Measurements from ENCODE around the gene NR5A1.

NR5A1 gene

GRCh38 chr9:124444166-124444565 is 63.0 kb downstream of the NR5A1 start:
- H3K4me3 ChIP-seq (ENCODE audit: low read depth, low read length), result no peak overlapping the region
- no peak overlapping the region for H3K27ac ChIP-seq
- H3K27me3 ChIP-seq (replicated peaks), result no peaks in the 10 kb centered on the region
- in situ Hi-C loops (cut with HindIII; ENCODE audit: low pct_ligation_motif_present, low sequenced_read_pairs), result no loop called here
- no peaks in the 10 kb centered on the region for H3K36me3 ChIP-seq (replicated peaks)
- TF ChIP-seq CTCF (IDR thresholded peaks at IDR 0.05; ENCODE audit: low read depth, low read length, missing control alignments), result no peak
- DNase-seq, result no peak

GRCh38 chr9:124443625-124444024 is 63.6 kb downstream of the NR5A1 start:
- no peak for TF ChIP-seq CTCF (IDR thresholded peaks at IDR 0.05; ENCODE audit: low read depth, low read length, missing control alignments)
- in situ Hi-C loops (cut with HindIII; ENCODE audit: low pct_ligation_motif_present, low sequenced_read_pairs), result no loop called here
- Histone ChIP-seq H3K27me3 (replicated peaks) (no peaks in the 10 kb centered on the region), H3K27ac (no peak overlapping the region), H3K4me3 (ENCODE audit: low read depth, low read length) (no peak overlapping the region), H3K36me3 (replicated peaks) (no peaks in the 10 kb centered on the region)
- DNase-seq, result no peak

GRCh38 chr9:124442826-124443225 is 64.4 kb downstream of the NR5A1 start:
- Histone ChIP-seq H3K36me3 (replicated peaks) (no peaks in the 10 kb centered on the region), H3K4me3 (ENCODE audit: low read depth, low read length) (no peak overlapping the region), H3K27me3 (replicated peaks) (no peaks in the 10 kb centered on the region), H3K27ac (no peak overlapping the region)
- in situ Hi-C loops (cut with HindIII; ENCODE audit: low pct_ligation_motif_present, low sequenced_read_pairs), result no loop called here
- no peak for DNase-seq
- TF ChIP-seq CTCF (IDR thresholded peaks at IDR 0.05; ENCODE audit: low read depth, low read length, missing control alignments), result no peak

- no peak for TF ChIP-seq CTCF (IDR thresholded peaks at IDR 0.05; ENCODE audit: low read depth, low read length, missing control alignments)
These were observed 64.8 kb downstream of the NR5A1 start for GRCh38 chr9:124442379-124442778.

GRCh38 chr9:124441291-124441690 is 65.9 kb downstream of the NR5A1 start:
- H3K4me3 ChIP-seq (ENCODE audit: low read depth, low read length), result no peak overlapping the region
- no peaks in the 10 kb centered on the region for H3K36me3 ChIP-seq (replicated peaks)
- no peak overlapping the region for H3K27ac ChIP-seq
- DNase-seq, result no peak
- TF ChIP-seq CTCF (IDR thresholded peaks at IDR 0.05; ENCODE audit: low read depth, low read length, missing control alignments), result no peak
- in situ Hi-C loops (cut with HindIII; ENCODE audit: low pct_ligation_motif_present, low sequenced_read_pairs), result no loop called here
- H3K27me3 ChIP-seq (replicated peaks), result no peaks in the 10 kb centered on the region

More at GRCh38 chr9:124442379-124442778, 64.8 kb downstream of the NR5A1 start:
- H3K4me3 ChIP-seq (ENCODE audit: low read depth, low read length), result no peak overlapping the region
- H3K36me3 ChIP-seq (replicated peaks), result no peaks in the 10 kb centered on the region
- no peak overlapping the region for H3K27ac ChIP-seq
- in situ Hi-C loops (cut with HindIII; ENCODE audit: low pct_ligation_motif_present, low sequenced_read_pairs), result no loop called here
- no peaks in the 10 kb centered on the region for H3K27me3 ChIP-seq (replicated peaks)
- DNase-seq, result no peak

- in situ Hi-C loops (cut with HindIII; ENCODE audit: low pct_ligation_motif_present, low sequenced_read_pairs), result no loop called here
- H3K27ac ChIP-seq, result no peak overlapping the region
- no peaks in the 10 kb centered on the region for H3K27me3 ChIP-seq (replicated peaks)
- no peak for DNase-seq
- TF ChIP-seq CTCF (IDR thresholded peaks at IDR 0.05; ENCODE audit: low read depth, low read length, missing control alignments), result no peak
- H3K36me3 ChIP-seq (replicated peaks), result no peaks in the 10 kb centered on the region
- no peak overlapping the region for H3K4me3 ChIP-seq (ENCODE audit: low read depth, low read length)
These were observed 66.4 kb downstream of the NR5A1 start for GRCh38 chr9:124440786-124441185.
